Measurements from ENCODE around the gene SOX10.
"Not testable (repeated sequence)": the region's sequence is repeated elsewhere in the genome, so short reads cannot be mapped to it uniquely, and the experiment has no call there.

The SOX10 gene

DNA sequence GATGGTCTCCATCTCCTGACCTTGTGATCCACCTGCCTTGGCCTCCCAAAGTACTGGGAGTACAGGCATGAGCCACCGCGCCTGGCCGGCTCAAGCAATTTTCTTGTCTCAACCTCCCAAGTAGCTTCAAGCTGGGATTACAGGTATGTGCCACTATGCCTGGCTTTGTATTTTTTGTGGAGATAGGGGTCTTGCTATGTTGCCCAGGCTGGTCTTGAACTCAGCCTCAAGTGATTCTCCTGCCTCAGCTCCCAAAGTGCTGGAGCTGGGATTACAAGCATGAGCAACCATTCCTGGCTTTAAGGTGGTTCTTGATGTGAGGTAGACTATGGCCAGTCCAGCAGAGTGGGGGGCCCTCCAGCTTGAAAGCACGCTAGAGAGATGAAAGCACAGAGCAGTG lies 23.3 kb downstream of the SOX10 start:
- DNase-seq (ENCODE audit: low spot score), result no peak

DNA sequence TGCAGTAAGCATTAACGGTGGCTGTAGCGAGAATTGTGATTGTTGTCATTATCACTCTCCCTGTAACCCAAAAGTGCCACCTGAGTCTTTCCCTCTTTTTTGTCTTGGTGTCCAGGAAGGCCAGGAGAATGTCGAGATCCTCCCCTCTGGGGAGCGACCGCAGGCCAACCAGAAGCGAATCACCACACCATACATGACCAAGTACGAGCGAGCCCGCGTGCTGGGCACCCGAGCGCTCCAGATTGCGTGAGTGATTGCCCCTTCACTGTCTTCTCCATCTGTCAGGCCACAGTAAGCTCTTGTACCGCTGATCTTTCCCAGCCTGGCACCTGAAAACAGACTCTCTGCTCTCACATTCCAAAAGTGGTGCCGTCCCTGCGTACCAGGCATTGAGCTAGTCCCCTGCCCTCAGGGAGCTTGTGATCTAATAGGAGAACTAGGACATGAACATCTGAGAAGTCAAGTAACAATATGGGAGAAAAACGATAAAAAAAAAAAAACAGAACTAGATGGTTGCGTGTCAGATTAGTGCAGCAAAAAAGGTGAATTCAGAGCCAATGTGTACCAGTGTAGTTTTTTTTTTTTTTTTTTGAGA lies 25.0 kb downstream of the SOX10 start:
- DNase-seq (ENCODE audit: low spot score), result no peak

DNA sequence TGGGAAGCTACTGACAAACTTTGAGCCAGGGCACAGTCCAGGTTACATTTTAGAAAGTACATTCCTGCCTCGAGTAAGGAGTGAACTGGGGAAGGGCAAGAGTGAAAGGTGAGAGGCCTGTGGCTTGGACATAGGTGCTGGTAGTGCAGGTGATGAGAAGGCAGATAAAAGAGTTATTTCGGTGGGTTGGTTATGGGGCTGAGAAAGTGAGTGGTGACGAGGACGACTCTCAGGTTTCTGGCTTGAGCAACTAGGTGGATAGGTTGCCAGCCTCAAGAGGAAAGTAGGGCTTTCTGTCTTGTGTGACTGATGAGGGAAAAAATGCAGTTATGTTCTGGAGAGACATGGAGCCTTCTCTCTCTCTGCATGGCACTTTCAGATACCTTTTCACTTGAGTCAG lies 27.1 kb downstream of the SOX10 start:
- no peak for DNase-seq (ENCODE audit: low spot score)

DNA sequence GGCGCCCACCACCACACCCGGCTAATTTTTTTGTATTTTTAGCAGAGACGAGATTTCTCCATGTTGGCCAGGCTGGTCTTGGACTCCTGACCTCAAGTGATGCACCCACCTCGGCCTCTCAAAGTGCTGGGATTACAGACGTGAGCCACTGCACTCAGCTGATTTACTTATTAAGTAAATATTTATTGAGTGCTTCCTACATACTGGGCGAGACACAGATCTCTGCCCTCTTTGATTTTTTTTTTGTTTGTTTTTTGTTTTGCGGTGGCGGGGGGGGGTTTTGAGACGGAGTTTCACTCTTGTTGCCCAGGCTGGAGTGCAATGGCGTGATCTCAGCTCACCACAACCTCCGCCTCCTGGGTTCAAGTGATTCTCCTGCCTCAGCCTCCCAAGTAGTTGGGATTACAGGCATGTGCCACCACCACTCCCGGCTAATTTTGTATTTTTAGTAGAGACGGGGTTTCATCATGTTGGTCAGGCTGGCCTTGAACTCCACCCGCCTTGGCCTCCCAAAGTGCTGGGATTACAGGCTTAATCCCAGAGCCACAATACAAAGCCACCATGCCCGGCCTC lies 28.4 kb downstream of the SOX10 start:
- DNase-seq (ENCODE audit: low spot score), result not testable (repeated sequence)

DNA sequence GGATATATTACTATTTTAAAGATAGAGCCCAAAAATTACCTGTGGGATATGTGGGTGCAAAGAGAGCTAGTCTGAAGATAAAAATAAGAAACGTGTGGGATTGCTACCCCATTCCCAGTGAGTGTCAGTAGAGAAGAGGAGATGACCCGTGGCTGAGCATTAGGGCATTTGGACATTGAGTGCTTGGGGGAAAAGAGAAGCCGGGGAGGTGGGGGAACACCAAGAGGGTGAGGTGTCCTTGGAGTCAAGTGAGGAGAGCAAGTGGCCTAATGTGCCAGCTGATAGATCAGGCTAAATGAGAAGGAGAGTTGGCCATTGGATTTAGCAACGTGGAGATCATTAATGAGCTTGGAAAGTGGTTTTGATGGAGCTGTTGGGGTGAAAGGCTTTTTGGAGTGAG lies 29.7 kb downstream of the SOX10 start:
- DNase-seq (ENCODE audit: low spot score), result no peak

DNA sequence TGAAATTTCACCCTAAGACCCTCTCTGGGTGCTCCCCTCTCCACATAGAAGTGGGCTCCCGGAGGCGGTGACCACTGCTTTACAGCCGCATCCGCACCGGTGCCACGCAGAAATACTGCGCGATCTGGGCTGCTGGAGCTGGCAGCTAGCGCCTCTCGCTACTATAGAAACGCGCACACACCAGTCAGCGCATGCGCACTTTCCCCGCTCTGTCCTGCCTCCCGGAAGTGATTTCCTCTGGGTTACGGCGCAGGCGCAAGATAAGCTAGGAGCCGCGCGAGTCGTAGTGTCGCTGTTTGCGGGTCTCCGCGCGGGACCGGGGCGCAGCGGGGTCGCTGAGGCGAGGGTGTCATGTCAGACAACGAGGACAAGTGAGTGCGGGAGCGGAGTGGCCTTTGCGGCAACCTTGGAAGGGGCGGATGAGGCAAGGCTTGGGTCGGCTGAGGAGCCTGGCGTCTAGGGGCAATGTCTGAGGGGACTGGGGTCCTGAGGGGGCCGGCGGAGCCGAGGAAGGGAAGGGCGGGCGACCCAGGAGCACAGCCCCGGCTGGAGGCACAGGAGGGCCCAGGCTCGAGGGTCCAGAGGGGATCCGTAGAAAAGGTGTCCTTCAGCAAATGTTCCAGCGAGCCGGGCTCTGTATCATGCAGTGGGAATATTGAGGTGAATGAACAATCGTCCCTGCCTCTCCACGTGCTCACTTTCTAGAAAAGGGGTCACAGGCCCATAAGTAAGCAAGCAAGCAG lies 30.7 kb downstream of the SOX10 start, which contains the start of the genes C22orf23 and POLR2F:
Gene C22orf23, minus strand, starts transcription at position 165 of the 743 bp plus-strand sequence. CDS start 452 bp downstream, outside the sequence.
Gene POLR2F, plus strand, starts transcription at position 263 of the 743 bp plus-strand sequence. Its CDS starts 89 bp downstream, at position 352.
- peak; percentile 99 for DNase-seq (ENCODE audit: low spot score)

DNA sequence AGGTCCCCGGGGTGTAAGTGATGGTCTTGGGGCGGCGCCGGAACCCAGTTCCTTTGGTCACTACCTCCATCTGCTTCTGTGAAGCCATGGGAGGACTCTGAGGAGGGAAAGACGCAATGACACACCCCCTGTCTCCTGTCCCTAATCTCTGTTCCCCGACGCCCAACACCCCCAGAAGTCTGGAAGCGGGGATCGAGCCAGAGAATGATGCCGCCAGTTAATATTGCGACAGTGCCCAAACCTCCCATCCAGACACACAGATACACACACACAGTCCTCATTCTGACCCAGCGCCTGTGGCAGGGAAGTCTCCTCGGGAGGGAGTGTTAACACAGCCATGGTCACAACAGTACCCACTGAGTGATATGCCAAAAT lies 31.3 kb downstream of the SOX10 start:
- DNase-seq (ENCODE audit: low spot score), result no peak

DNA sequence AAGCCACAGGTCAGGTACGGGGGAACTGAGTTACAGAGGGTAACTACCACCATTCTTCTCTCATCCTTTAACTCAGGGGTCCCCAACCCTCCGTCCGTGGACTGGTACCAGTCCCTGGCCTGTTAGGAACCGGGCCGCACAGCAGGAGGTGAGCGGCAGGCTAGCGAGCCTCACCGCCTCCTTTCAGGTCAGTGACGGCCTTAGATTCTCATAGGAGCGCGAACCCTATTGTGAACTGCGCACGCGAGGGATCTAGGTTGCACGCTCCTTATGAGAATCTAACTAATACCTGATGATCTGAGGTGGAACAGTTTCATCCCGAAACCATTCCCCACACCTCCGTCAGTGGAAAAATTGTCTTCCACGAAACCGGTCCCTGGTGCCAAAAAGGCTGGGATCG lies 31.7 kb downstream of the SOX10 start:
- not testable (repeated sequence) for DNase-seq (ENCODE audit: low spot score)

DNA sequence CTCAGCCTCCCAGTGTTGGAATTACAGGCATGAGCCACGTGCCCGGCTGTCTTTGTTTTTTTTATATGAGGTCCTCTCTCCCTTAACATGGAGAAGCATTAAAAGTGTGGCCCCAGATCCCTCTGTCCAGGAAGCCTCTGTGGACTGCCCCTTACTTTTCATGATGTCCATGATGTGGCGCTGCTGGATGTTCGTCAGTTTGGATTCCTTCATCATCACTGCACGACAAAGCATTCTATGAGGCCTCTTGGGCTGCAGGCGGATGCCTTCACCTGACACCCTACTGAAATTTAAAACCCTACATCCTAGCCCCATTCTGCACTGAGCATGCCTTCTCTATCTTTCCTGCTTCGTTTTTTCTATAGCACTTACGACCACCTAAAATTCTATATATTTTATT lies 33.0 kb downstream of the SOX10 start:
- DNase-seq (ENCODE audit: low spot score), result no peak

DNA sequence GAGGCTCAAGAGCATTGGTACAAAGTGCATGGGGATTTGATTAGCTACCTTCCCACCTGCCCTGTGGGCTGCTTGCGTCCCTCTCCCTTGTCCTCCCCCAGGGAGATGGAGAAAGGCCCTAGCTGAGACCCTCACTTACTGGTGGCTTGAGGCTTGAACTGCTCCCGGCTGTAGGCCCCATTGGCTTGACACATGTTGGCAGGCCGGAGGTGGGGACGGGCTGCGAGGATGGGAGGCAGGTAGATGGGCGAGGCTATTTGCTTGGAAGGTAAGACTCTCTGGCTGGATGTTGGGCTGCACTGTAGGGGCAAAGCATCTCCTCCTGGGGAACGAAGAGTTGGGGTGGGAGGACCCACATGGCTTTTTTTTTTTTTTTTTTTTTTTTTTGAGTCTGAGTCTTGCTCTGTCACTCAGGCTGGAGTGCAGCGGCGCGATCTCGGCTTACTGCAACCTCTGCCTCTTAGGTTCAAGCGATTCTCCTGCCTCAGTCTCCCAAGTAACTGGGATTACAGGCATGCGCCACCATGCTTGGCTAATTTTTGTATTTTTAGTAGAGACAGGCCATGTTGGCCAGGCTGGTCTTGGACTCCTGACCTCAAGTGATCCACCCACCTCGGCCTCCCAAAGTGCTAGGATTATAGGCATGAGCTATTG lies 37.1 kb downstream of the SOX10 start:
- not testable (repeated sequence) for DNase-seq (ENCODE audit: low spot score)

DNA sequence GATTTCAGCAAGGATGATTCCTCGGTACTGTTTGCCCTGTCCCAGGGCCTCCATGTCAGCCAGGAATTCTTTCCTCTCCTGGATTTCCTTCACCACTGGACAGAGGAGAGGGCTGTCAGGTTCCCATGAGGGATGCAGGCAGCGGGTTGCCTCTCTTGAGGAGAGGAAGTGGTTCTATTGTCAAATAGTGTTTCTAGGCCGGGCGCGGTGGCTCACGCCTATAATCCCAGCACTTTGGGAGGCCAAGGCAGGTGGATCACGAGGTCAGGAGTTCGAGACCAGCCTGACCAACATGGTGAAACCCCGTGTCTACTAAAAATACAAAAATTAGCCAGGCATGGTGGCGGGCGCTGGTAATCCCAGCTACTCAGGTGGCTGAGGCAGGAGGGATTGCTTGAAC lies 39.9 kb downstream of the SOX10 start:
- DNase-seq (ENCODE audit: low spot score), result not testable (repeated sequence)

DNA sequence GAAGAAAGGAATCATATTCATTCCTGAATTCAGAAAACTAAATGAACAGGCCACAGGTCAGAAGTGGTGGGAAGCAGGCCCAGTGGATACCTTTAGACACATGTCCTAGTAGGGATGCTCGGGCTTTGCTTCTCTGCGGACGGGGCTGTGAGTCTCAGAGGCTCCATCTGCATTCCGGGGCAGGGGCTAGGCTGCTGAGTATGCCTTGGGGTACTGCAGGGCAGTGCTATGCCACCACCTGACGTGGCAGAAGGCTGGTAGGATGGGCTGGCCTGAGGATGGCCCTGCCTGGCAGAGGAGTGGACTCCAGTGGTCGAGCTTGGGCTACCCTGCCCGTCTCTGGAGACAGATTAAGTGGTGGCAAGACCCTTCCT lies 40.5 kb downstream of the SOX10 start:
- no peak for DNase-seq (ENCODE audit: low spot score)

DNA sequence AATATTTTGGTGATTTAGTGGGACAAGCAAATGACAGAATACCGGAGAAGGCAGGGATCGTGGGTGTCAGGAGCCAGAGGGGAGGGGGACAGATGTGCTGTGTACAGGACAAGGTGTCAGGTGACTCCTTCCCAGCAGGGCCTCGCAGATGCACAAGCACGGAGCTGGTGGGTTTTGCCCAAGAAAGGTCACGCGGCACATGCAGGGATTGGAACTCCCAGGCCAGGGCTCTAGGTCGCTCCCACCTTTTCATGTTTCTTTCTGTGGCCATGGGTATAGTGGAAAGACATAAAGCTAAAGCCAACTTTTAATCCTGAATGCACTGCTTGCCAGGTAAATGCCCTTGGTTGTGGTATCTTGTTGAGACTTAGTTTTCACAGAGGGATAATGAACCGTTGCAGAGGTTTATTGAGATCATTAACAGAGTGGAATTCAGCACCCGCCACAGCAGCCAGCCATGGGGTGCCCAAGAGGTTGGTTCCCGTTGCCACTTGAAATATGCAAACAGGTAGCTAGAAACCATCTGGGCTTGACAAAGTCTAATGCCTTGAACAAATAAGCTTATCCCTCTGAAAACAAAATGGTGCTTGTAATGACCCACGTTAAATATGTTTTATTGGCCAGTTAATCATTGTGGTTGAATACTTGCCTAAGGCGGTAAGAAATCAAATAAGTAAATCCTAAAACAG lies 41.1 kb downstream of the SOX10 start:
- no peak for DNase-seq (ENCODE audit: low spot score)

DNA sequence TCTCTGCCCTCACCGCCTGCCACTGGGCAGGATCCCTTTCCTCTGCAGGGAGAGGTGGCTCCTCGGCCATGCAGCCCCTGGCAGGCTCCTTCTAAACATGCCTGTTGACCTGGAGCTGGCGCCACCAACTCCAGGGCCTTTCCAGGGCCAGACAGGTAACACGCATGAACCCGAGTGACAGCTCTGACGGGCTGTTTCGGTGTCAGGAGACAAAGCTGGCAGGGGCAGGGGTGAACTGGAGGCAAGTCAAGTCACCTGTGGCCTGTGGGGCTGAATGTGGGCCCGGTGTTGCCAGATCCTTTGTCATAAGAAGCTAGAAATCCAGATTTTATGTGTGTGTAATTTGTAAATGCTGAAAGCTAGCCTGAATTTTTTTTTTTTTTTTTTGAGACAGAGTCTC lies 42.2 kb downstream of the SOX10 start:
- no peak for DNase-seq (ENCODE audit: low spot score)

DNA sequence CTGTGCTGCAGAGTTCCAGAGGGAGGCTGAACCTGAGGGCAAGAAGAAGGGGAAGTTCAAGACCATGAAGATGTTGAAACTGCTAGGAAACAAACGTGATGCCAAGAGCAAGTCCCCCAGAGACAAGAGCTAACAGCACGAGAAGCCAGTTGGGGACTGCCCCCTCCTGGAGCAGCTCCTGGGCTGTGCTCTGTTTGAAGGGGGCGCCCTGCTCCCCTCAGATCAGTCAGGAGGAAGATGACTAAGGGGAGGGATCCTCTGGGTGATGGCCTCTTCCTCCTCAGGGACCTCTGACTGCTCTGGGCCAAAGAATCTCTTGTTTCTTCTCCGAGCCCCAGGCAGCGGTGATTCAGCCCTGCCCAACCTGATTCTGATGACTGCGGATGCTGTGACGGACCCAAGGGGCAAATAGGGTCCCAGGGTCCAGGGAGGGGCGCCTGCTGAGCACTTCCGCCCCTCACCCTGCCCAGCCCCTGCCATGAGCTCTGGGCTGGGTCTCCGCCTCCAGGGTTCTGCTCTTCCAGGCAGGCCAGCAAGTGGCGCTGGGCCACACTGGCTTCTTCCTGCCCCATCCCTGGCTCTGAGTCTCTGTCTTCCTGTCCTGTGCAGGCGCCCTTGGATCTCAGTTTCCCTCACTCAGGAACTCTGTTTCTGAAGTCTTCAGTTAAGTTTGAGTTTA lies 43.5 kb downstream of the SOX10 start:
- DNase-seq (ENCODE audit: low spot score), result no peak

DNA sequence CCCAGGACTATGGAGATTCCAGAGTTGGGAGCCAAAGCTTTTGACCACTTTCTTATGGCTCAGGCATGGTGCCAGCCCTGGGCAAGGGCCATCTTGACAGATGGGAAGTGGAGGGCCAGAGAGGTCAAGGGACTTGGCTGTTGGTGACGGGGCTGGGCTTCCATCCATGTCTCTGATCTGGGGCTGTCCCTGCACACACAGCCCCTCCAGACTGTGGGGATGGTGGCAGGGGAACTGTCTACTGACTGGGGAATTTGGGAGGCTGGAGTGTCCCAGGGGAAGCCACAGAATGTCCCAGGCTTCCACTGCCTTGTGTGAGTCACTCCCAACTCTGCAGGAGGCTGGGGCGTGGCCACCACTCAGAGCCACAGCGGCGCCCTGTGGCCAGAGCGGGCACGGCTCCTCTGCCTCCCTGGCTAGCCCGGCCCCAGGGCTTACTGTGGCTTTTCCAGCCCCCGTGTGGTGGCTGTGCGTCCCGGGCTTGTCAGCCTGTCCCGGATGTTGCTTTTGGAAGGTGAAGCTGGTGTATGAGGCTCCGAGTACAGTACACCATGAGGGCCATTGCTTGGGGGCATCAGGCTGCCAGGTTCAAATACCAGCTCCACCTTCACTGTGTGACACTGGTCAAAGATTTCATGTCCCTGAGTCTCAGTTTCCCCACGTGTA lies 50.5 kb downstream of the SOX10 start:
- DNase-seq (ENCODE audit: low spot score), result peak; percentile 96

DNA sequence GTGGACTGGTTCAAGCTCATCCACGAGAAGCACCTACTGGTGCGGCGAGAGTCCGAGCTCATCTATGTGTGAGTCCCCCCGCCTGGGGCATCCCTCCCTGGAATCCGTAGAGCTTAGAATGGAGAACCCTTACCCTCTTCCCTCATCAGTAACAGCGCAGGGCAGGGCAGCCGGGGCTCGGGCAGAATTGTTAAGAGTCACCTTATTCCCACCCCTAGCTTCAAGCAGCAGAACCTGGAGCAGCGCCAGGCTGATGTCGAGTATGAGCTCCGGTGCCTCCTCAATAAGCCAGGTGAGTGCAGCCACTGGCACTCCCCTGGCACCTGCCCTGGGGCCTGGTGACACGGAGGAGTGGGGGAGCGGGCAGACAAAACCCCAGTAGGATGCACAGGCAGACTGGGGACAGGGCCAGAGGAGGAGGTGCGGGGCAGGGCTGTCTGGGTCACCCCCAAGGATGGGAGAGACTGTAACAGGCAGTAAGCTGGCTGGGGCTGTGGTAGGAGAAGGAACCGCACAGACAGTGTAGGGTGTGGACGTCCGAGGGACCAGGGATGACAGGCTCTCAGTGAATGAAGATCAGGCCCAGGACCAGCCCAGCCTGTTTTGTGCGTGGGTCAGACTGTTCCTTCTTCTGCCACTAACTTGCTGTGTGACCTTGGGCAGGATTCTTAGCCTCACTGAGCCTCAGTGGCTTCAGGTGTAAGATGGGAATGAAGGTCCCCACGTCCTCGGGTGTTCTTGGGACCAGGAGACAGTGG lies 51.4 kb downstream of the SOX10 start:
- no peak for DNase-seq (ENCODE audit: low spot score)

DNA sequence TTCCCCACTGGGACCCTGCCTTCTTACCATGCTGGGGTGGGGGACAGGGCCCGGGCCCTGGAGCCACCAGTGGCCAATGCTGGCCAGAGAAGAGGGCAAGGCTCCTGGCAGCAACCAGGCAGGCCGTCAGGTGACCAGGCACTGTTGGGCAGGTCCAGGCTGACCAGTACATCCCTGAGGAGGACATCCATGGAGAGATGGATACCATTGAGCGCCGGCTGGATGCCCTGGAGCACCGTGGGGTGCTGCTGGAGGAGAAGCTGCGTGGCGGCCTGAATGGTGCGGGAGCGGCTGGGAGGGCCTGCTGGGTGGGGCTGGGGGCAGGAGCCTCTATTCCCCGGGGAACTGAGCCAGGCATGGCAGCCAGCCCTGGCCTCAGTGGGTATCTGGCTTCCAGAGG lies 52.0 kb downstream of the SOX10 start:
- no peak for DNase-seq (ENCODE audit: low spot score)

DNA sequence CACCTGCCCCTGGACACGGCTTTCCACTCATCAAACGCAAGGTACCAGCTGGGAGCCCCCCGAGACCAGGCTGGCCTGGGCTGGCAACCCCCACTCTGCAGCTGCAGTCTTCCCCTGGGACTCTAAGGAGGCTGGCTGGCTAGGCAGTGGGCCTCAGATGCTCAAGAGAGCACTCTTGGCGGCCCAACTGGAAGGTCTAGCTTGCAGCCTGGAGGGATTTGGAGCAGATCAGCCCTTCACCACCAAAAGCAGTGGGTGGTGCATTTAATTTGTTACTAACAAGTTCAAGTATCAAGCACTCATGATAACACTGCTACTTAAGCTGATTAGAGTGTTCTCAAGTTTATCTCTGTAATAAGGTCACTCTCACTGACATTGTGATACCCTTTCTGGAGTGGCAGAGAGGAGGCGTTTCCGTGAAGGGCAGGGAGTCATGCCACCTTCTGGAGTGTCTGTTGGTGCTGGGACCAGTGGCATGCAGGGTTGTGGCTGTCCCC lies 52.4 kb downstream of the SOX10 start:
- DNase-seq (ENCODE audit: low spot score), result peak; percentile 78

DNA sequence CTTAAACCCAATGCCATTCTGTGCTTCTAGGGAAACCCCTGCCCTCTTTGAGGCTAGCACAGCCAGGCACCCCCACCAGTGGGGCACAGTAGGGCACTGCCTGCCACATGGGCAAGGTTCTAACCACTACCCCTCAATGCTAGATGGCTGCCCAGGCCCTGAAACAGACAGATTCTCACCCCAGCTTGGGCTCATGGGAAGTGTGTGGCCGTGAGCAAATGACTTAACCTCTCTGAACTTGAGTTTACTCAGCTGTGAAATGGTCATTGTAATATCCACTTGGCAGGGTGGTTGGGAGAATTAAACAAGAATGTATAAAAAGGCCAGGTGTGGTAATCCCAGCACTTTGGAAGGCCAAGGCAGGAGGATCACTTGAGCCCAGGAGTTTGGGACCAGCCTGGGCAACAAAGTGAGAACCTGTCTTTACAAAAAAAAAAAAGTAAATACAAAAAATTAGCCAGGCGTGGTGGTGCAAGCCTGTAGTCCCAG lies 53.4 kb downstream of the SOX10 start:
- no peak for DNase-seq (ENCODE audit: low spot score)
